ENCODE results near the gene ZBED1. TPM values are rescaled to one million over a fixed set of nuclear protein-coding genes. Genes with fewer than 3 reads are reported as not detected.
A peak's percentile ranks its signal among the peaks of the same experiment; 100 is the strongest.
"Not testable (repeated sequence)": the region's sequence is repeated elsewhere in the genome, so short reads cannot be mapped to it uniquely, and the experiment has no call there.

The ZBED1 gene
- total RNA-seq, 1 donor, result 20.3 TPM

DNA sequence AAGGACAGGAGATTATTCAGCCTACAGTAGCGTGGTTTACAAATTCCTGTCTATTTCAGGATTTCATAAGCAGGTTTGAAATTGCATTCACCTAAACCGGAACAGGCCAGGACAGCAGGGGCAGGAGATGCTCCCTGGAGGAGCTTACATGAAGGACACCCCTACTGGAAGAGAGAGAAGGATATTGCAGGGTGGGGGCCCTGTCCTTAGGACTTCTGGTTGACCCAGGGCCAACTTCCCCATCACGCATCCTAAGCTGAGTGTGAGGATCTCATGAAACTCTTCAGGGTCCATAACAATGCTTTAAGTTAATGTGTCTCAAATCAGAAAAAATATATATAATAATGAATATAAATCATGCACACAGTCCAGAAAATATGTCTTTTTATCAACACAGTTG lies 6.4 kb upstream of the ZBED1 start:
- H3K9me3 ChIP-seq (ENCODE audit: low read depth, low read length), result no peaks in the 10 kb centered on the region
- no peaks in the 10 kb centered on the region for H3K27me3 ChIP-seq (ENCODE audit: insufficient read depth, low read length)
- no peaks in the 10 kb centered on the region for H3K4me1 ChIP-seq (ENCODE audit: insufficient read depth, low read length)
- H3K4me3 ChIP-seq (ENCODE audit: low read length), result no peak overlapping the region

DNA sequence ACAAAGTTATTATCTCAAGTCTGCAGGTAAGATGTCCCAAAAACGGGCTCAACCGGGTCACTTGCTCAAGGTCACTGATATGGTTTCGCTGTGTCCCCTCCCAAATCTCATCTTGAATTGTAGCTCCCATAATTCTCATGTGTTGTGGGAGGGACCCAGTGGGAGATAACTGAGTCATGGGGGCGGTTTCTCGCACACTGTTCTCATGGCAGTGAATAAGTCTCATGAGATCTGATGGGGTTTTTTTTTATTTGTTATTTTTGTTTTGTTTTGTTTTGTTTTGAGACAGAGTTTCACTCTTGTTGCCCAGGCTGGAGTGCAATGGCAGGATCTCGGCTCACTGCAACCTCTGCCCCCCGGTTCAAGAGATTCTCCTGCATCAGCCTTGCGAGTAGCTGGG lies 4.6 kb upstream of the ZBED1 start:
- H3K4me1 ChIP-seq (ENCODE audit: insufficient read depth, low read length); H3K4me3 ChIP-seq (ENCODE audit: low read length); H3K9me3 ChIP-seq (ENCODE audit: low read depth, low read length); H3K27me3 ChIP-seq (ENCODE audit: insufficient read depth, low read length): not testable (repeated sequence)

DNA sequence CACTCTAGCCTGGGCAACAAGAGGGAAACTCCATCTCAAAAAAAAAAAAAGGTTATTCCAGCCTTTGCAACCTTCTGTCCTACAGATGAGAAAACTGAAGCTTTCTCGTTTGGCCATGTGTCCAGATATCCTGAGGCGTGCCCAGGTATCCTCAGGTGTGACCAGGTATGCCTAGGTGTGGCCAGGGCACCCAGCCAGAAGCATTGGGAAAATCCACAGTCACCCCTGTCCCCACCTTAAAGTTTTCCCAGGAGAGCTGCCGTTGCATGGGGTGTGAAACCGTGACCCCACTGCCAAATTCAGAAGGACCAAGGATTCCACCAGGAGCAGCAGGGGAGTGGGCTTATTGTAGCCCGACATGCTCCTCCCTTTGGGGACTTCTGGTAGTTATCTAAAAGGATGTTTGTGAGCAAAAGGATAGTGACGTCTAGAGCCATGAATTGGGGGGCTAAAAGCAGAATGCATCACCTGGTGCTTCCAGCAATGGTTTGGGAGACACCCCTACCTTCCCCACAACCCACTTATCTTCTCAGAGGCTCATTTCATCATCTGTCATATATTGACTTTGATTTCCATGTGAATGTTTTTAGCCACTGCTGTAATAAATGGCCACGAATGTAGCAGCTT lies 4.0 kb upstream of the ZBED1 start:
- Histone ChIP-seq H3K27me3 (ENCODE audit: insufficient read depth, low read length) (no peaks in the 10 kb centered on the region), H3K4me1 (ENCODE audit: insufficient read depth, low read length) (peaks cover 4% of the 10 kb centered on the region), H3K4me3 (ENCODE audit: low read length) (no peak overlapping the region), H3K9me3 (ENCODE audit: low read depth, low read length) (no peaks in the 10 kb centered on the region)

DNA sequence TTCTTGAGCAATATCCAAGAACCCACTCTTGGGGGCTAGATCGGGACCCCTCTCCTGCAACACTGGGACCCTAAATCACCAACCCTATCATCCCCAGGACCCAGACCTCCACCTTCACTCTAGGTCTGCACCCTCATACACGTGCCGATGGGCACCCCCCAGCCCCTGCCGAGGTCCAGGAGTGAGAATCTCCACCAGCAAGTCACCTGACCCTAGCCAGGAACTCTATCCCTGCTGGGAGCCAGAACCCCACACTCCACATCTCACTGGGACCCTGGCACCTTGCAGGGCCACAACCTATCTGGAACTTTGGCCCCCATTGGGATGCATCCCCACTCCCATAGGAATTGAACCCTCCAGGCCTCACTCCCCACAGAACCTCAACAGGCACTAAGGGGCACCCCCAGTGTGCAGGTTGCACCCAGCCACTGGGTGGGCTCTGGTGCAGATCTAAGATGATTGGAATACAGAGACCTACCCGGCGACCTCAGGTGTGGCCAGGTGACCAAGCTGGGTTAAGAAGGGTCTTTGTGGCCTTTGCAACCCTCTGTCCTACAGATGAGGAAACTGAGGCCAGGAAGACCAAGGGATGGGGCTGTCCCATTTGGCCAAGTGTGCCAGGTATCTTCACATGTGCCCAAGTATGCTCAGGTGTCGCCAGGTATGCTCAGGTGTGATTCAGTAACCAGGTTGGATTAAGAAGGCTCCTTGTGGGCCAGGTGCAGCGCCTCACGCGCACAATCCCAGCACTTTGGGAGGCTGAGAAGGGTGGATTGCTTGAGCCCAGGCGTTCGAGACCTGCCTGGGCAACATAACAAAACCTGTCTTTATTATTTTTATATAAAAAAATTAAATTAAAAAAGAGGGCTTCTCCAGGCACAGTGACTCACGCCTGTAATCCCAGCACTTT lies 3.1 kb upstream of the ZBED1 start:
- Histone ChIP-seq H3K9me3 (ENCODE audit: low read depth, low read length) (no peaks in the 10 kb centered on the region), H3K4me3 (ENCODE audit: low read length) (no peak overlapping the region), H3K27me3 (ENCODE audit: insufficient read depth, low read length) (no peaks in the 10 kb centered on the region), H3K4me1 (ENCODE audit: insufficient read depth, low read length) (peaks cover 13% of the 10 kb centered on the region)

DNA sequence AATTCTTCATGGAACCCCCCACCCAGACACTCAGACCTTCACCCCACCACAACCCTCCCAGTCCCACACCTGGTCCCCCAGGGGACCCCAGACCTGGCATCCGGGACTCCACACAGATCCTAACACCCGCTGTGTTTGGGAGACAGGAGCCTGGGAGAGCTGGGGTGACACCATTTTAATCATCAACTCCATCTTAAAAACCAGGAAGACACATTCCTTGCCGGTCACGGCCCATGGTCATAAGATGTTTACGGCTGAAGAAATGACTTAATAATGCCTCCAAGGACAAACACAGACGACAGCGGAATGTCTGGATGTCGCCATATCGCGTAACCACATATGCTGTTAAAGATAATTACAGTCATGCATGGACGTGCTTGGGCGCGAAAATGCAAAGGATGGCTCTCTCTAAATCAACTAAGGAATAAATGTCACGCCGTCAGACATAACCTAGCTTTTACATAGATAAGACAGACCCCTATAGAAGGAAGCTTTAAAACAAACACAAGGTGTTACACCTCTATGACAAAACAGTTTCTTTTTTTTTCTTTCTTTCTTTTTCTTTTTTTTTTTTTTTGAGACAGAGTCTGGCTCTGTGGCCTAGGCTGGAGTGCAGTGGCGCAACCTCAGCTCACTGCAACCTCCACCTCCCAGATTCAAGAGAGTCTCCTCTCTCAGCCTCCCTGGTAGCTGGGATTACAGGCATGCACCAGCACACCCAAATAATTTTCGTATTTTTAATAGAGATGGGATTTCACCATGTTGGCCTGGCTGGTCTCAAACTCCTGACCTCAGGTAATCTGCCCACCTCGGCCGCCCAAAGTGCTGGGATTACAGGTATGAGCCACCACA lies 2.1 kb upstream of the ZBED1 start:
- H3K27me3 ChIP-seq (ENCODE audit: insufficient read depth, low read length), result no peaks in the 10 kb centered on the region
- H3K4me3 ChIP-seq (ENCODE audit: low read length), result no peak overlapping the region
- peaks cover 23% of the 10 kb centered on the region for H3K4me1 ChIP-seq (ENCODE audit: insufficient read depth, low read length)
- no peaks in the 10 kb centered on the region for H3K9me3 ChIP-seq (ENCODE audit: low read depth, low read length)

DNA sequence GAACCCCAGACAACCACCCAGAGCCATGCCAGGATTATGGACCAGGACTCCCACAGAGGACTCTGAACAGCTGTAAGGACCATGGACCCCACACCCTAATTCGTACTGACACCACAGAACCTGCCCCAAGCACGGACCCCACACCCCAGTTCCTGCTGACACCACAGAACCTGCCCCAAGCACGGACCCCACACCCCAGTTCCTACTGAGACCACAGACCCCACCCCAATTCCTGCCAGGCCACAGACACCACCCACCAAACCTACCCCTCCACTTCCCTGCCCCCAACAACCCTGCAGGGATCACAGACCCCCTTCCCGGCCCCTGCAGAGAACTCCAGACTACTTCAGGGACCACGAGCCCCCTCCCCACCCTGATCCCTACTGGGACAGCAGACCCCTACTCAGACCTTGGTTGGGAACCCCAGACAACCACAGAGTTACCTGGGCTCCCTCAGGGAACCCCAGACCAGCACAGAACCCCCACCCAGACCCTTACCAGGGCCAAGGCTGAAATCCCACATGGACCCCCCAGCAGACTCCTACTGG lies 1.4 kb upstream of the ZBED1 start:
- Histone ChIP-seq H3K9me3 (ENCODE audit: low read depth, low read length) (no peaks in the 10 kb centered on the region), H3K4me3 (ENCODE audit: low read length) (no peak overlapping the region), H3K4me1 (ENCODE audit: insufficient read depth, low read length) (peaks cover 28% of the 10 kb centered on the region), H3K27me3 (ENCODE audit: insufficient read depth, low read length) (no peaks in the 10 kb centered on the region)

DNA sequence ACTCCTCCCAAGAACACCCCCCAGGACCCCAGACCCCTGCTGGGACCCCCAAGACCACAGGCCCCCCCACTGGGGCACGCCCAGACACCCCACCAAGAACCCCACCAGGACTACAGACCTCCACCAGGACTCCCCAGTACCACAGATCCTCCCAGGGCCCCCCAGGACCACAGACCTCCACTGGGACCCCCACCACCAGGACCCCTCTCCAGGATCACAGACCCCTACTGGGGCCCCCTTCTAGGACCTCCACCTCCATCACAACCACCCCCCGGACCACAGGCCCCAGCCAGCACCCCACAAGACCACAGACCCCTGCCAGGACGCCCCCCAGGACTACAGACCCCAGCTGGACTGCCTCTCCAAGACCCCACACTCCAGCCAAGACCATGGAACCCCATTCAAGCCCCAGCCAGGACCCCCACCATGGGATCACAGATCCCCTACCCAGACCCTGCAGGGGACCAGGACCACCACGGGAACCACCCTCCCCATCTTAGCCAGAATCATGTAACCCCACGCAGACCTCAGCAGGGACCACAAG lies 855 bp upstream of the ZBED1 start:
- Histone ChIP-seq H3K4me1 (ENCODE audit: insufficient read depth, low read length) (peaks cover 32% of the 10 kb centered on the region), H3K27me3 (ENCODE audit: insufficient read depth, low read length) (no peaks in the 10 kb centered on the region), H3K9me3 (ENCODE audit: low read depth, low read length) (no peaks in the 10 kb centered on the region), H3K4me3 (ENCODE audit: low read length) (no peak overlapping the region)

GRCh38 chrX:2500091-2500802 lies 529 bp downstream of the ZBED1 start:
- H3K4me1 ChIP-seq (ENCODE audit: insufficient read depth, low read length), result peaks cover 32% of the 10 kb centered on the region
- H3K4me3 ChIP-seq (ENCODE audit: low read length), result peak overlapping the region; percentile 74
- H3K27me3 ChIP-seq (ENCODE audit: insufficient read depth, low read length), result no peaks in the 10 kb centered on the region
- no peaks in the 10 kb centered on the region for H3K9me3 ChIP-seq (ENCODE audit: low read depth, low read length)

- Histone ChIP-seq H3K9me3 (ENCODE audit: low read depth, low read length) (no peaks in the 10 kb centered on the region), H3K27me3 (ENCODE audit: insufficient read depth, low read length) (no peaks in the 10 kb centered on the region), H3K4me3 (ENCODE audit: low read length) (peak overlapping the region; percentile 74), H3K4me1 (ENCODE audit: insufficient read depth, low read length) (peaks cover 32% of the 10 kb centered on the region)
Observed at GRCh38 chrX:2499507-2499906, 1.3 kb downstream of the ZBED1 start.

DNA sequence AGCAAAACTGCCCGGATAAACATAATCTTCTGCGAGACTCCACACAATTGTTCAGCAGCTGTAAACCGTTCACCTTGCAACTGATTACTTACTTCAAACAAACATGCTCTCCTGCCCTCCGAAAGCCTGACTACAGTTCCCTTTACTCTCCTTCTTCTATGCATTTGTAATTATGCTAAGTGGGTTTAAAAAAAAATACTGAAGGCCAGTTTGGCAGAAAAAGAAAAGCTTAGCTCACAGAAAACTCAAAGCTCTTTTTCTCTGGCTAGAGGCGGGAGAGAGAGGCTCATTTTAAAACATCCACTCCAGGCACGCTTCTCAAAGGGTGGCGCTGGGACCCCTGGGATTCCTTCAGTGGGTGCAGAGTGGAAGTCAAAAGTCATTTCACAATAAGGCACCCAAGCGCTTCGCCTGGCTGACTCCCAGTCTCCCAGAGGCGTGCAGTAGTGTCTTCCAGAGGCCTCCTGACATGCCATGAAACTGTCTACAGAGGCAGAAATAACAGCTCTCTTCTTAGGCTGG lies 1.9 kb downstream of the ZBED1 start:
- no peaks in the 10 kb centered on the region for H3K27me3 ChIP-seq (ENCODE audit: insufficient read depth, low read length)
- H3K4me1 ChIP-seq (ENCODE audit: insufficient read depth, low read length), result peaks cover 32% of the 10 kb centered on the region
- H3K4me3 ChIP-seq (ENCODE audit: low read length), result no peak overlapping the region
- no peaks in the 10 kb centered on the region for H3K9me3 ChIP-seq (ENCODE audit: low read depth, low read length)

DNA sequence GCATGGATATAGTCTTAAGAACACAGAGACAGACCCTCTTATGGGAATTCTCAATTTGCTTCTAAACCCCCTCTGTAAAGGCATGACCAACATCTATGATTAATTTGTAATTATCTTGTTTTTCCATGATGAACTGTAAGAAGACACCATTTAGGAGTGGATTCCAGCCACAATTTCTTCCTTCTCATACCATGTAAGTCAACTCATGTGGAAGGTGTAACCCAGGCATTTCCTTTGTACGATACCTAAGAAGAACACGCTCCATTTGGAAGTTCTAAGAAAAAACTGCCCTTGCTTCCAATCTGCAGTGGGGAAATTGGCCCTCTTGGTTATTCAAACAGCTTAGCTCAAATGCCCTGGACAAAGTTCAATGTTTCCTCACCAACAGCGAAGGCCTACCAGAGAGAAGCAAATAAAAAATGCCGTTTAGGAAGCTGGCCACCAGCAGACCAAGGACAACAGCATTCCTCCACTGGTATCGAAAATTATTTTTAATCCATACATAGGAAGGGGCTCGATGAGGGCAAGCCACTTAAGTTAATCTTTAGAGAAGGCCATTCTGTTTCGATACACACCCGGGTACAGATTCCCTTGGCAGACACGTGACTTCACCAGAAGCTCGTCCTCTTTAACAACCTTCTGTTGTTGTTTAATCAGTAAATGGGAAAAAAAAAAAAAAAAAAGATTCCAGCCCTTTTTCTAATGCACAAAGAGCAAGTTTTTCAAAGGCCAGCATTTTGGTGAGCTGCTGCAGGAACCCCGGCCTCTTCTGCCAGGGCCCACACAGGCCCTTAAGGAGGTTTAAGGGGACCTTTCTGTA lies 2.6 kb downstream of the ZBED1 start:
- Histone ChIP-seq H3K9me3 (ENCODE audit: low read depth, low read length) (no peaks in the 10 kb centered on the region), H3K4me3 (ENCODE audit: low read length) (no peak overlapping the region), H3K4me1 (ENCODE audit: insufficient read depth, low read length) (peaks cover 32% of the 10 kb centered on the region), H3K27me3 (ENCODE audit: insufficient read depth, low read length) (no peaks in the 10 kb centered on the region)

DNA sequence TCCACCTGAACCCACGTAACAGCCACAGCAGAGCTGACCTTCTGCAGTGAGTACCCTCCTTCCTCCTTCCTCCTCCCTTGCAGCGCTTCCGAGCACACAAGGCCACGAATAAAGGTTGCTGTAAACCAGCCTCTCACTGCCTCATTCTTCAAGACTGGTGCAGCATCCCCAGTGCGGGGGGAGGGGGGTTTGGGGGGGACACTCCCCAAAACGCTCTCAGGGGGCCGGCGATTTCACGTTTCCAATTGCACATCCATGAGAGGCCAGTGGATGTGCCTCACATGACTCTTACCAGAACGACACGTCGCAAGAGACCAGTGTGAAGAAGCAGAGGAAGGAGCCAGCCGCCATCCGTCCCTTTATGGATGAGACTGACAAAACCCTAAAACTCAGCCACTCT lies 5.2 kb downstream of the ZBED1 start:
- Histone ChIP-seq H3K4me3 (ENCODE audit: low read length) (no peak overlapping the region), H3K4me1 (ENCODE audit: insufficient read depth, low read length) (peaks cover 32% of the 10 kb centered on the region), H3K9me3 (ENCODE audit: low read depth, low read length) (no peaks in the 10 kb centered on the region), H3K27me3 (ENCODE audit: insufficient read depth, low read length) (no peaks in the 10 kb centered on the region)

GRCh38 chrX:2492531-2493218 lies 8.1 kb downstream of the ZBED1 start:
- Histone ChIP-seq H3K4me1 (ENCODE audit: insufficient read depth, low read length) (peaks cover 7% of the 10 kb centered on the region), H3K9me3 (ENCODE audit: low read depth, low read length) (no peaks in the 10 kb centered on the region), H3K27me3 (ENCODE audit: insufficient read depth, low read length) (no peaks in the 10 kb centered on the region), H3K4me3 (ENCODE audit: low read length) (no peak overlapping the region)

Measured in mononuclear cell (primary cell).